ENCODE measurements around the gene IRS1.

- TF ChIP-seq, protein P1, sequence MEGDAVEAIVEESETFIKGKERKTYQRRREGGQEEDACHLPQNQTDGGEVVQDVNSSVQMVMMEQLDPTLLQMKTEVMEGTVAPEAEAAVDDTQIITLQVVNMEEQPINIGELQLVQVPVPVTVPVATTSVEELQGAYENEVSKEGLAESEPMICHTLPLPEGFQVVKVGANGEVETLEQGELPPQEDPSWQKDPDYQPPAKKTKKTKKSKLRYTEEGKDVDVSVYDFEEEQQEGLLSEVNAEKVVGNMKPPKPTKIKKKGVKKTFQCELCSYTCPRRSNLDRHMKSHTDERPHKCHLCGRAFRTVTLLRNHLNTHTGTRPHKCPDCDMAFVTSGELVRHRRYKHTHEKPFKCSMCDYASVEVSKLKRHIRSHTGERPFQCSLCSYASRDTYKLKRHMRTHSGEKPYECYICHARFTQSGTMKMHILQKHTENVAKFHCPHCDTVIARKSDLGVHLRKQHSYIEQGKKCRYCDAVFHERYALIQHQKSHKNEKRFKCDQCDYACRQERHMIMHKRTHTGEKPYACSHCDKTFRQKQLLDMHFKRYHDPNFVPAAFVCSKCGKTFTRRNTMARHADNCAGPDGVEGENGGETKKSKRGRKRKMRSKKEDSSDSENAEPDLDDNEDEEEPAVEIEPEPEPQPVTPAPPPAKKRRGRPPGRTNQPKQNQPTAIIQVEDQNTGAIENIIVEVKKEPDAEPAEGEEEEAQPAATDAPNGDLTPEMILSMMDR (IDR thresholded peaks at IDR 0.05), result no peak
- TF ChIP-seq POLR2A (IDR thresholded peaks at IDR 0.05), result no peak
Observed at GRCh38 chr2:226725126-226725860, 74.3 kb downstream of the IRS1 start.
